ENCODE measurements around the gene PHLDB2.

GRCh38 chr3:111943533-111943932 lies 84.5 kb downstream of the PHLDB2 start:
- no peak for TF ChIP-seq CTCF (conservative IDR thresholded peaks at IDR 0.05; ENCODE audit: low read length)
- TF ChIP-seq EZH2phosphoT487 (IDR thresholded peaks at IDR 0.05; ENCODE audit: borderline replicate concordance, low read depth, low read length): no peak

All from OCI-LY7 (cell line).